GM12878 (cell line): Measurements from ENCODE around the gene RAB31. TPM values are rescaled to one million over a fixed set of nuclear protein-coding genes. Genes with fewer than 3 reads are reported as not detected.

Source experiments
- ATAC-seq: fragments of 200-7000 bp; cut with Tn5 transposase; 3 replicates; pipeline ENCODE4 v1.9.1; 2020; ENCODE audit warnings: mild to moderate bottlenecking, moderate library complexity
- BruUV-seq: library from RNA; stranded (reverse); fragments of 400-500 nt; replicated peaks from 2 replicates; lab custom pipeline; 2021; lab: Mats Ljungman, UMichigan
- CTCF ChIA-PET: fragments of 300-600 bp; sonication (Branson Sonifier 250); formaldehyde crosslinking; extraction: SDS; loops from one replicate; lab custom pipeline; 2021; ENCODE audit warnings: inconsistent platforms; lab: Yijun Ruan, JAX
- POLR2A ChIA-PET: fragments of 350-600 bp; formaldehyde crosslinking; extraction: SDS; loops from one replicate; lab custom pipeline; 2021; ENCODE audit warnings: inconsistent platforms; lab: Charles Lee
- RAD21 ChIA-PET: fragments of 300-600 bp; sonication (Branson Sonifier 250); formaldehyde crosslinking; loops from one replicate; lab custom pipeline; 2023; ENCODE audit warnings: antibody characterized with exemption; ENCODE audit not compliant: unreplicated experiment; lab: Charles Lee
- SMC1A ChIA-PET: fragments of 300-600 bp; sonication (Branson Sonifier 250); formaldehyde crosslinking; loops from one replicate; lab custom pipeline; 2023; ENCODE audit not compliant: unreplicated experiment, uncharacterized antibody; lab: Charles Lee
- DNase-seq: peaks from one replicate; pipeline ENCODE4 v3.0.0-alpha.2; 2011; ENCODE audit warnings: low read depth, low spot score
- FAIRE-seq: peaks from 3 replicates; lab custom pipeline; 2011; peaks lifted over from hg19 to GRCh38; lab: Jason Lieb, UNC
- H2AFZ ChIP-seq: 2 replicates; pipeline ENCODE4 v1.6.0; 2011; ENCODE audit warnings: low read depth, low read length, control low read depth; ENCODE audit not compliant: control insufficient read depth
- H3K27ac ChIP-seq: 2 replicates; pipeline ENCODE4 v1.5.1; 2011; ENCODE audit warnings: control low read depth; ENCODE audit not compliant: control insufficient read depth, insufficient read depth
- H3K27me3 ChIP-seq, 2 experiments: replicated peaks in 1 of 2; 2 replicates each; pipeline versions ENCODE4 v1.6.0 to v1.6.1; 2011; ENCODE audit warnings: low read length in 1 of 2; ENCODE audit not compliant: control insufficient read depth in 2 of 2, insufficient read depth in 2 of 2
- H3K36me3 ChIP-seq, 2 experiments: 2 replicates each; pipeline ENCODE4 v1.5.1; 2011; ENCODE audit warnings: low read length in 1 of 2; ENCODE audit not compliant: control insufficient read depth in 2 of 2, insufficient read depth in 2 of 2
- H3K4me1 ChIP-seq: 2 replicates; pipeline ENCODE4 v1.6.1; 2011; ENCODE audit warnings: mild to moderate bottlenecking, low read length, moderate library complexity, mixed read lengths; ENCODE audit not compliant: control insufficient read depth, insufficient read depth
- H3K4me2 ChIP-seq: 2 replicates; pipeline ENCODE4 v1.6.0; 2011; ENCODE audit warnings: control low read depth; ENCODE audit not compliant: control insufficient read depth, insufficient read depth
- H3K4me3 ChIP-seq: fragments of 200-600 bp; sonication (generic); 2 replicates; pipeline ENCODE4 v1.5.1; 2016
- H3K79me2 ChIP-seq: 2 replicates; pipeline ENCODE4 v1.6.0; 2011; ENCODE audit warnings: low read length; ENCODE audit not compliant: control insufficient read depth, insufficient read depth
- H3K9ac ChIP-seq: 2 replicates; pipeline ENCODE4 v1.8.0; 2011; ENCODE audit warnings: low read length, control low read depth, mixed read lengths; ENCODE audit not compliant: control insufficient read depth, insufficient read depth
- H3K9me3 ChIP-seq: replicated peaks from 3 replicates; pipeline ENCODE4 v1.5.1; 2011; ENCODE audit warnings: mild to moderate bottlenecking, low read length; ENCODE audit not compliant: control insufficient read depth, insufficient read depth
- H4K20me1 ChIP-seq: 2 replicates; pipeline ENCODE4 v1.6.0; 2011; ENCODE audit not compliant: control insufficient read depth, insufficient read depth
- CBX3 ChIP-seq: fragments of 200-600 bp; sonication (generic); IDR thresholded peaks from 2 replicates; pipeline ENCODE4 v1.6.1; 2016; ENCODE audit warnings: low read depth, borderline replicate concordance
- CHD1 ChIP-seq: IDR thresholded peaks from 2 replicates; pipeline ENCODE4 v1.6.1; 2012; ENCODE audit warnings: low read depth, low read length, improper control_type of control experiment
- MTA2 ChIP-seq: fragments of 450-650 bp; IDR thresholded peaks from 2 replicates; pipeline ENCODE4 v1.6.1; 2016; ENCODE audit warnings: low read depth, mild to moderate bottlenecking, moderate library complexity
- NBN ChIP-seq: fragments of 450-650 bp; IDR thresholded peaks from 2 replicates; pipeline ENCODE4 v1.6.1; 2016
- SMC3 ChIP-seq: IDR thresholded peaks from 2 replicates; pipeline ENCODE4 v1.6.1; 2011; ENCODE audit warnings: low read length, improper control_type of control experiment, borderline replicate concordance
- STAT1 ChIP-seq: fragments of 450-650 bp; conservative IDR thresholded peaks from 2 replicates; pipeline ENCODE4 v1.6.1; 2014; ENCODE audit warnings: antibody characterized with exemption, mild to moderate bottlenecking
- USF2 ChIP-seq: IDR thresholded peaks from 2 replicates; pipeline ENCODE4 v1.6.1; 2011; ENCODE audit warnings: low read depth, low read length, improper control_type of control experiment, borderline replicate concordance
- WGBS: methylation state at CpG from one replicate; pipeline ENCODE4 v1.1.6; 2016; ENCODE audit warnings: low lambda C conversion rate; ENCODE audit not compliant: insufficient replicate concordance, insufficient coverage; ENCODE audit errors: missing lambda C conversion rate; 5-methylcytosine and 5-hydroxymethylcytosine counted together
- in situ Hi-C: fragments of 300-500 bp; cut with MboI; formaldehyde crosslinking; loops from 9 replicates; pipeline ENCODE4 v1.14.3; 2018; ENCODE audit warnings: mixed read lengths
- intact Hi-C: fragments of 100-400 bp; cut with micrococcal nuclease; formaldehyde crosslinking; loops from one replicate; pipeline ENCODE4 v1.14.2; 2022; ENCODE audit not compliant: unreplicated experiment
- polyA plus RNA-seq, 11 experiments: library from polyadenylated mRNA; depleted of rRNA in 4 of 11; unstranded in 6 of 11; stranded (reverse) in 5 of 11; fragments of >200 nt; fragmentation: Nextera tagmentation in 4 of 11; fragmentation: Illumina TruSeq in 1 of 11; extraction: Ambion mirVana in 4 of 11; extraction: Trizol in 1 of 11; gene quantifications; 1 replicate in 1 of 11; 2 replicates in 10 of 11; pipeline versions ENCODE4 v1.2.1 to v1.2.3, GENCODE V29; 2011 to 2016; ENCODE audit warnings: inconsistent platforms in 2 of 11, missing spikeins in 2 of 11, low read depth in 1 of 11
- total RNA-seq, 4 experiments: library from RNA; depleted of rRNA in 3 of 4; stranded (reverse); fragments of >200 nt in 3 of 4; fragmentation: Illumina TruSeq in 1 of 4; extraction: Trizol in 1 of 4; gene quantifications; 2 replicates each; pipeline versions ENCODE4 v1.2.1 to v1.2.3, GENCODE V29; 2013 to 2021
- TF ChIP-seq, protein P1 (sequence below): fragments of 450-650 bp; IDR thresholded peaks from 2 replicates; pipeline ENCODE4 v1.6.1; 2017; ENCODE audit warnings: low read depth, mild to moderate bottlenecking, moderate library complexity
- TF ChIP-seq, protein P2 (sequence below): fragments of 450-650 bp; IDR thresholded peaks from 2 replicates; pipeline ENCODE4 v1.6.1; 2017; ENCODE audit warnings: mild to moderate bottlenecking, low read depth, inconsistent platforms; ENCODE audit not compliant: poor library complexity, severe bottlenecking
- TF ChIP-seq, protein P3 (sequence below): fragments of 450-650 bp; formaldehyde crosslinking; IDR thresholded peaks from 2 replicates; pipeline ENCODE4 v1.4.0; 2022; ENCODE audit warnings: mild to moderate bottlenecking, moderate library complexity

RAB31 gene
- total and polyA plus RNA-seq, 10 of the 15 experiments (the other 5 are each of a cell fraction or from before 2014, with no cell fraction given), result 0.80 to 23.3 (median 12.2) TPM

DNA sequence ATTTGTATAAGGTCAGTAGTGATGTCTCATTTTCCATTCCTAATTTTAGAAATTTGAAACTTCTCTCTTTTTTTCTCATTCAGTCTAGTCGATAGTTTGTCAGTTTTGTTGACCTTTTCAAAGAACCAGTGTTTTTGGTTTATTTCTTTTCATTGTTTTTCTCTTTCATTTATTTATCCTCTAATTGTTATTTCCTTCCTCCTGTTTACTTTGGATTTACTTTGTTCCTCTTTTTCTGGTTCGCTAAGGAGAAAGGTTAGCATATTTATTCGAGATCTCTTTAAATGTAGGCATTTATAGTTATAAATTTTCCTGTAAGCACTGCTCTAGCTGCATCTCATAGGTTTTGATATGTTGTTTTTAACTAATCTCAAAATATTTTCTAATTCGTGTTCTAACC is 112.6 kb downstream of the RAB31 start (continued):
- TF ChIP-seq, protein P1, sequence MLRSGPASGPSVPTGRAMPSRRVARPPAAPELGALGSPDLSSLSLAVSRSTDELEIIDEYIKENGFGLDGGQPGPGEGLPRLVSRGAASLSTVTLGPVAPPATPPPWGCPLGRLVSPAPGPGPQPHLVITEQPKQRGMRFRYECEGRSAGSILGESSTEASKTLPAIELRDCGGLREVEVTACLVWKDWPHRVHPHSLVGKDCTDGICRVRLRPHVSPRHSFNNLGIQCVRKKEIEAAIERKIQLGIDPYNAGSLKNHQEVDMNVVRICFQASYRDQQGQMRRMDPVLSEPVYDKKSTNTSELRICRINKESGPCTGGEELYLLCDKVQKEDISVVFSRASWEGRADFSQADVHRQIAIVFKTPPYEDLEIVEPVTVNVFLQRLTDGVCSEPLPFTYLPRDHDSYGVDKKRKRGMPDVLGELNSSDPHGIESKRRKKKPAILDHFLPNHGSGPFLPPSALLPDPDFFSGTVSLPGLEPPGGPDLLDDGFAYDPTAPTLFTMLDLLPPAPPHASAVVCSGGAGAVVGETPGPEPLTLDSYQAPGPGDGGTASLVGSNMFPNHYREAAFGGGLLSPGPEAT, result no peak
- TF ChIP-seq USF2, result no peak

- BruUV-seq, result no TSS peak
- in situ Hi-C loops (no loop called here), intact Hi-C loops (no loop called here)
- H3K27me3 ChIP-seq, result no peaks in the 10 kb centered on the region
- ChIA-PET SMC1A (no interaction called here), RAD21 (no interaction called here), CTCF (no interaction called here), POLR2A (no interaction called here)
- H3K9ac ChIP-seq, result no peak overlapping the region
- no peak overlapping the region for H3K4me2 ChIP-seq
- ATAC-seq, result no peak
- FAIRE-seq, result no peak
- H4K20me1 ChIP-seq, result no peaks in the 10 kb centered on the region
- no peak overlapping the region for H3K4me3 ChIP-seq
- no peaks in the 10 kb centered on the region for H3K79me2 ChIP-seq
- no peak for DNase-seq
- H3K27ac ChIP-seq, result no peak overlapping the region
- no peak overlapping the region for H2AFZ ChIP-seq
- 89% methylated on average over 11 of the region's 11 CpGs for WGBS
- H3K4me1 ChIP-seq, result no peaks in the 10 kb centered on the region
- H3K9me3 ChIP-seq, result no peaks in the 10 kb centered on the region
- TF ChIP-seq SMC3, result no peak
- no peak for TF ChIP-seq STAT1
- no peak for TF ChIP-seq CHD1
- TF ChIP-seq, protein P2, sequence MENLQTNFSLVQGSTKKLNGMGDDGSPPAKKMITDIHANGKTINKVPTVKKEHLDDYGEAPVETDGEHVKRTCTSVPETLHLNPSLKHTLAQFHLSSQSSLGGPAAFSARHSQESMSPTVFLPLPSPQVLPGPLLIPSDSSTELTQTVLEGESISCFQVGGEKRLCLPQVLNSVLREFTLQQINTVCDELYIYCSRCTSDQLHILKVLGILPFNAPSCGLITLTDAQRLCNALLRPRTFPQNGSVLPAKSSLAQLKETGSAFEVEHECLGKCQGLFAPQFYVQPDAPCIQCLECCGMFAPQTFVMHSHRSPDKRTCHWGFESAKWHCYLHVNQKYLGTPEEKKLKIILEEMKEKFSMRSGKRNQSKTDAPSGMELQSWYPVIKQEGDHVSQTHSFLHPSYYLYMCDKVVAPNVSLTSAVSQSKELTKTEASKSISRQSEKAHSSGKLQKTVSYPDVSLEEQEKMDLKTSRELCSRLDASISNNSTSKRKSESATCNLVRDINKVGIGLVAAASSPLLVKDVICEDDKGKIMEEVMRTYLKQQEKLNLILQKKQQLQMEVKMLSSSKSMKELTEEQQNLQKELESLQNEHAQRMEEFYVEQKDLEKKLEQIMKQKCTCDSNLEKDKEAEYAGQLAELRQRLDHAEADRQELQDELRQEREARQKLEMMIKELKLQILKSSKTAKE, result no peak
- TF ChIP-seq, protein P3, sequence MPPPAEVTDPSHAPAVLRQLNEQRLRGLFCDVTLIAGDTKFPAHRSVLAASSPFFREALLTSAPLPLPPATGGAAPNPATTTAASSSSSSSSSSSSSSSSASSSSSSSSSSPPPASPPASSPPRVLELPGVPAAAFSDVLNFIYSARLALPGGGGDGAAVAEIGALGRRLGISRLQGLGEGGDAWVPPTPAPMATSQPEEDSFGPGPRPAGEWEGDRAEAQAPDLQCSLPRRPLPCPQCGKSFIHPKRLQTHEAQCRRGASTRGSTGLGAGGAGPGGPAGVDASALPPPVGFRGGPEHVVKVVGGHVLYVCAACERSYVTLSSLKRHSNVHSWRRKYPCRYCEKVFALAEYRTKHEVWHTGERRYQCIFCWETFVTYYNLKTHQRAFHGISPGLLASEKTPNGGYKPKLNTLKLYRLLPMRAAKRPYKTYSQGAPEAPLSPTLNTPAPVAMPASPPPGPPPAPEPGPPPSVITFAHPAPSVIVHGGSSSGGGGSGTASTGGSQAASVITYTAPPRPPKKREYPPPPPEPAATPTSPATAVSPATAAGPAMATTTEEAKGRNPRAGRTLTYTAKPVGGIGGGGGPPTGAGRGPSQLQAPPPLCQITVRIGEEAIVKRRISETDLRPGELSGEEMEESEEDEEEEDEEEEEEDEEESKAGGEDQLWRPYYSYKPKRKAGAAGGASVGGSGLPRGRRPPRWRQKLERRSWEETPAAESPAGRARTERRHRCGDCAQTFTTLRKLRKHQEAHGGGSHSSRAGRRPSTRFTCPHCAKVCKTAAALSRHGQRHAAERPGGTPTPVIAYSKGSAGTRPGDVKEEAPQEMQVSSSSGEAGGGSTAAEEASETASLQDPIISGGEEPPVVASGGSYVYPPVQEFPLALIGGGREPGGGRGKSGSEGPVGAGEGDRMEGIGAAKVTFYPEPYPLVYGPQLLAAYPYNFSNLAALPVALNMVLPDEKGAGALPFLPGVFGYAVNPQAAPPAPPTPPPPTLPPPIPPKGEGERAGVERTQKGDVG (CRISPR knock-in tag), result no peak
- no peak for TF ChIP-seq CBX3
- no peak for TF ChIP-seq MTA2
- TF ChIP-seq NBN, result no peak
- no peaks in the 10 kb centered on the region for H3K36me3 ChIP-seq
Measured at GRCh38 chr18:9822587-9823185, 114.6 kb downstream of the RAB31 start.
